G401 (cell line): ENCODE data around the gene PGAM5. TPM values are rescaled to one million over a fixed set of nuclear protein-coding genes. Genes with fewer than 3 reads are reported as not detected.

Experiments
- DNase-seq: peaks from one replicate; pipeline ENCODE4 v3.0.0-alpha.2; 2015; ENCODE audit warnings: low spot score
- in situ Hi-C: cut with HindIII; loops from 2 replicates; pipeline ENCODE4 v1.10.0; 2016; ENCODE audit warnings: low sequenced_read_pairs, mixed read lengths
- total RNA-seq: library from RNA; depleted of rRNA; stranded (reverse); fragments of >200 nt; shearing (Covaris generic); gene quantifications from 2 replicates; pipeline ENCODE4 v1.2.3, GENCODE V29; 2014; rRNA removed

The PGAM5 gene
- total RNA-seq, 1 experiment from 2014 or later: 121 TPM

DNA sequence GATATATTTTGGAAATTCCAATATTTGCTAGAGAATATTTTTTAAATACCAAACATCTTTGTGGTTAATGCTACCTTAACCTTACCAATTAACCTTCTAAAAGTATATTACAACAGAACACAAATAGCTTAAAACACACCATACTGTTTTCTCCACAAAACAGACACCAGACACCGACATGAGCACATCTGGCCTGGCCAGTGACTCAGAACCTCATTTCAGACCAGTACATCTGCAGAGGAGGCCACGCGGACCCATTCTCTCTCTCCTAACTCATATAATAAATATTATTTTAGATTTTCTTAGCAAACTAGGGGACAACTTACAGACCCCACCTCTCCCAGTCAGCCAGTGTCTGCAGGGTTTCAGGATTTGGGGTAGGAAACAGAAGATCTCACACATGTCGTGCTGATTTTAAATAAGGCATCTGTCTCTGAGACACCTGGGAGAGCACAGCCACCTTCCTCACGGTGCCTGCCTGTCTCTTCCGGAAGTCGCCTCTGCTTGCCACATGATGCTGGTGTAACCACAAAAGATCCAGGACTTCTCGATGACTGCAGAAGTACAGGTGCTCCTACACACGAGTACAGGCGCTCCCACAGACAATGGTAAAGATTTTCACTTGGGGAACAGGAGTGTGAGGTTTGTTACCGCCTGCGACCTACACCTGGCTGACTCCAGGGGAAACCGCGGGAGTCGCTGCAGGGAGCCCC, 60.6 kb downstream of the PGAM5 start:
- in situ Hi-C loops: no loop called here
- DNase-seq: no peak

Other genes starting within 250 kb of the PGAM5 start
- gene FBRSL1, start 220.7 kb upstream of the PGAM5 start, total RNA-seq: 9.5 and 10.2 TPM in 2 replicates
- not detected in 2 replicates for gene LRCOL1, start 100.3 kb upstream of the PGAM5 start, total RNA-seq
- gene P2RX2, start 92.1 kb upstream of the PGAM5 start, total RNA-seq: 0.17 and 0.43 TPM in 2 replicates
- 19.0 and 30.9 TPM in 2 replicates for gene POLE, start 23.5 kb upstream of the PGAM5 start, total RNA-seq
- gene PXMP2, start 23.3 kb upstream of the PGAM5 start, total RNA-seq: 83.5 and 127 TPM in 2 replicates
- gene ANKLE2, start 51.0 kb downstream of the PGAM5 start, total RNA-seq: 27.9 and 34.3 TPM in 2 replicates
- gene GOLGA3, start 118.0 kb downstream of the PGAM5 start, total RNA-seq: 13.6 and 24.7 TPM in 2 replicates
- gene CHFR, start 176.8 kb downstream of the PGAM5 start, total RNA-seq: 32.5 and 38.6 TPM in 2 replicates
- 5.7 and 7.1 TPM in 2 replicates for gene ZNF605, start 245.5 kb downstream of the PGAM5 start, total RNA-seq